ENCODE measurements around the gene CSMD2. TPM values are rescaled to one million over a fixed set of nuclear protein-coding genes. Genes with fewer than 3 reads are reported as not detected.

CSMD2 gene
- total and polyA plus RNA-seq, 2 experiments from 2014 or later, result 5.3 to 16.6 TPM

GRCh38 chr1:34066981-34067603, 97.9 kb downstream of the CSMD2 start:
- H3K4me3 ChIP-seq, result no peak overlapping the region
- peaks cover 39% of the 10 kb centered on the region for H3K79me2 ChIP-seq (replicated peaks; ENCODE audit: insufficient read depth)
- Mint-ChIP-seq H3K36me3 (ENCODE audit: low read depth) (peaks cover 86% of the 10 kb centered on the region), H3K4me3 (no peak overlapping the region), H3K27ac (no peak overlapping the region), H3K4me1 (peaks cover 23% of the 10 kb centered on the region), H3K9me3 (peaks cover 51% of the 10 kb centered on the region), H3K27me3 (ENCODE audit: insufficient read depth, low read depth, poor library complexity) (peaks cover 14% of the 10 kb centered on the region)
- ATAC-seq (no peak), DNase-seq (ENCODE audit: low spot score) (no peak)
- H3K9me2 ChIP-seq (ENCODE audit: insufficient read depth), result peaks cover 3% of the 10 kb centered on the region; the same call in 1 of the 2 replicates
- no peaks in the 10 kb centered on the region for H3F3A ChIP-seq (replicated peaks; ENCODE audit: low read depth)
- peaks cover 16% of the 10 kb centered on the region for H3K4me1 ChIP-seq (ENCODE audit: insufficient read depth)
- H2AFZ ChIP-seq, result no peak overlapping the region
- no peak overlapping the region for H3K4me2 ChIP-seq
- no peaks in the 10 kb centered on the region for H4K20me1 ChIP-seq (replicated peaks; ENCODE audit: insufficient read depth)
- H3K36me3 ChIP-seq (ENCODE audit: insufficient read depth), result peaks cover 9% of the 10 kb centered on the region; the same call in 1 of the 2 replicates
- H3K27ac ChIP-seq (ENCODE audit: low read depth), result no peak overlapping the region
- no peaks in the 10 kb centered on the region for H3K27me3 ChIP-seq (ENCODE audit: insufficient read depth)
- no peak for TF ChIP-seq ZNF114 (CRISPR knock-in tag; IDR thresholded peaks at IDR 0.05)

- H2AFZ ChIP-seq, result no peak overlapping the region
- no peaks in the 10 kb centered on the region for H3F3A ChIP-seq (replicated peaks; ENCODE audit: low read depth)
- no peak for DNase-seq (ENCODE audit: low spot score)
- no peak for ATAC-seq
- H3K27ac ChIP-seq (ENCODE audit: low read depth), result no peak overlapping the region
- H3K4me3 ChIP-seq, result no peak overlapping the region
- H3K79me2 ChIP-seq (replicated peaks; ENCODE audit: insufficient read depth), result peaks cover 33% of the 10 kb centered on the region
- Mint-ChIP-seq H3K9me3 (peaks cover 51% of the 10 kb centered on the region), H3K27me3 (ENCODE audit: insufficient read depth, low read depth, poor library complexity) (peaks cover 13% of the 10 kb centered on the region), H3K27ac (no peak overlapping the region), H3K36me3 (ENCODE audit: low read depth) (peaks cover 81% of the 10 kb centered on the region), H3K4me3 (no peak overlapping the region), H3K4me1 (peaks cover 19% of the 10 kb centered on the region)
- no peaks in the 10 kb centered on the region for H4K20me1 ChIP-seq (replicated peaks; ENCODE audit: insufficient read depth)
- H3K9me2 ChIP-seq (ENCODE audit: insufficient read depth), result peaks cover 3% of the 10 kb centered on the region; the same call in 1 of the 2 replicates
- H3K4me1 ChIP-seq (ENCODE audit: insufficient read depth), result peaks cover 15% of the 10 kb centered on the region
- H3K36me3 ChIP-seq (ENCODE audit: insufficient read depth), result peaks cover 9% of the 10 kb centered on the region; the same call in 1 of the 2 replicates
- no peak overlapping the region for H3K4me2 ChIP-seq
- H3K27me3 ChIP-seq (ENCODE audit: insufficient read depth), result no peaks in the 10 kb centered on the region
- TF ChIP-seq JUNB (IDR thresholded peaks at IDR 0.05; ENCODE audit: unreplicated experiment), result no peak
- TF ChIP-seq EZH2 (IDR thresholded peaks at IDR 0.05; ENCODE audit: low read depth, unreplicated experiment), result no peak
- no peak for TF ChIP-seq CREB1 (CRISPR knock-in tag; IDR thresholded peaks at IDR 0.05; ENCODE audit: low read depth)
- no peak for TF ChIP-seq EZH2phosphoT487 (IDR thresholded peaks at IDR 0.05; ENCODE audit: unreplicated experiment)
- TF ChIP-seq CTCF (conservative IDR thresholded peaks at IDR 0.05; ENCODE audit: low read depth in 2 of 2), result no peak
- no peak for TF ChIP-seq ZNF331 (CRISPR knock-in tag; IDR thresholded peaks at IDR 0.05; ENCODE audit: low read depth)
- TF ChIP-seq ETS1 (IDR thresholded peaks at IDR 0.05), result no peak
- no peak for TF ChIP-seq STAT1 (IDR thresholded peaks at IDR 0.05; ENCODE audit: unreplicated experiment)
- TF ChIP-seq ZNF114 (CRISPR knock-in tag; IDR thresholded peaks at IDR 0.05), result no peak
- no peak for TF ChIP-seq POLR2AphosphoS5 (IDR thresholded peaks at IDR 0.05; ENCODE audit: low read depth)
- TF ChIP-seq ZNF462 (CRISPR knock-in tag; IDR thresholded peaks at IDR 0.05), result no peak
- no peak for TF ChIP-seq NANOG (IDR thresholded peaks at IDR 0.05; ENCODE audit: borderline replicate concordance)
Observed at GRCh38 chr1:34066166-34066565, 98.9 kb downstream of the CSMD2 start.
